ENCODE results near the gene KCNAB2.

DNA sequence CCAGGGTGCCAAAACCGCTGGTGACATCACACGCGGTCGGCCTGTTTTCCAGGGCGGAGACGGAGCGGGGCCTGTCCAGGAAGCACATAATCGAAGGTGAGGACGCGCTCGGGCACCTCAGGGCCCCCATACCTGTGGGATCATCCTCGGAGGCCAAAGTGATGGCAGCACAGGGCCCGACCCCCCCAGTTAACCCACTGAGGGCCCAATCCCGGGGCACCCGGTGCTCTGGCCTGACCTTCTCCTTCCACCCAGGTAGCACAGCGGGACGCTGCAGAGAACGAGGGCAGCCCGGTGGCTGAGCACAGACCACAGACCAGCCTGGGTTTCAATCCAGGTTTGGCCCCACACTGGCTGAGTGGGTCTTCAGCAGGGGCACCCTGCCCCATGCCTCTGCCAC, 43.3 kb downstream of the KCNAB2 start:
- TF ChIP-seq CTCF (IDR thresholded peaks at IDR 0.05; ENCODE audit: poor library complexity): no peak
- no peak for TF ChIP-seq EZH2phosphoT487 (IDR thresholded peaks at IDR 0.05; ENCODE audit: low read depth, severe bottlenecking, unreplicated experiment)
- no peak for TF ChIP-seq EZH2 (IDR thresholded peaks at IDR 0.05; ENCODE audit: borderline replicate concordance)

All from hepatocyte (in vitro differentiated cells).